ENCODE measurements around the gene GAREM1.
"Not testable (repeated sequence)": the region's sequence is repeated elsewhere in the genome, so short reads cannot be mapped to it uniquely, and the experiment has no call there.

The GAREM1 gene

DNA sequence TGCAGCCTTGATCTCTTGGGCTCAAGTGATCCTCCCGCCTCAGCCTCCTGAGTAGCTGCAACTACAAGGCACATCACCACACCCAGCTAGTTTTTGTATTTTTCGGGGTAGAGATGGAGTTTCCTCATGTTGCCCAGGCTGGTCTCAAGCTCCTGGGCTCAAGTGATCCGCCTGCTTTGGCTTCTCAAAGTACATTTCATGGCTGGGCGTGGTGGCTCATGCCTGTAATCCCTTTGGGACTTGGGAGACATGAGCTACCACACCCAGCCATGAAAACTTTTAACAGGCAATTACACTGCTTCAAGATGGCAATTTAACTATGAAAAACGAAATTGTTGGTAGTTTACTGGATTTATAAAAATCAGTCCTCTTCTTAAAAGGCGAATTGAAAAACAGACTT, 211.1 kb downstream of the GAREM1 start:
- H3K9me3 Mint-ChIP-seq = peaks cover 0 to 1% of the 10 kb centered on the region in 2 donors
- ATAC-seq (replicated peaks) = no peak
- H3K27me3 Mint-ChIP-seq = peaks cover 9 to 39% of the 10 kb centered on the region in 2 donors
- H3K27ac Mint-ChIP-seq = no peak overlapping the region
- no peak overlapping the region for H3K4me3 Mint-ChIP-seq
- H3K4me1 Mint-ChIP-seq = peaks cover 3 to 8% of the 10 kb centered on the region in 2 donors
- no peak for DNase-seq
- H3K36me3 Mint-ChIP-seq = no peaks in the 10 kb centered on the region

DNA sequence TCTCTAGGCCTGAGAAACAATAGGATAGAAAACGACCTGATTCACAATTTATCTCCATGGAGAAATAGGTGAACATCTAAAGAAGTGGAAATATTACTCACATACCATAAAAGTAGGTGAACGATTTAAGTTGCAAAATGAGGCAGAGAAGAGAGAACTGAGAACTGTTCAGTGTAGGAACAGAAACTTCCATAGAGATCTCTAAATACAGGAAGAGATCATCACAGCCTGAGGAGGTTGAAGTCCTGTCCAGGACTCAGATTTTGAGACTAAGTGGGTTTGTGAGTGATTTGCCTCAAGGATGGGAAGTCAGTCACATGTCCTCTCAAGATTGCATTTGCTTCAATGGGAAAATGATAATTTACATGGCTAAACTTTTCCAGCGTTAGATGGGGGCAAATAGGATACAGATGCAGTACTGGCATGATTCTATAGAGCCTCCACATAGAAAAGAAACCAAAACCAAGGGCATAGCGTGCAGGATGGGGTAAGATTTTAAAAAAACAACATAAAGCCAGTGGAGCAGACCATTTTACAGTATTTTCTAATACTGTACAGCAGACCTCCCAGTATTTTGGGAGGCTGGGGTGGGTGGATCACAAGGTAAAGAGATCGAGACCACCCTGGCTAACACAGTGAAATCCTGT, 212.0 kb downstream of the GAREM1 start:
- peaks cover 9 to 39% of the 10 kb centered on the region in 2 donors for H3K27me3 Mint-ChIP-seq
- ATAC-seq (replicated peaks) = peak; percentile 55 to 64
- peaks cover 0 to 1% of the 10 kb centered on the region in 2 donors for H3K9me3 Mint-ChIP-seq
- no peak overlapping the region for H3K27ac Mint-ChIP-seq
- no peak for DNase-seq
- no peaks in the 10 kb centered on the region for H3K36me3 Mint-ChIP-seq
- peaks cover 3 to 8% of the 10 kb centered on the region in 2 donors for H3K4me1 Mint-ChIP-seq
- peak overlapping the region in 1 of 2 donors; percentile 1 for H3K4me3 Mint-ChIP-seq

DNA sequence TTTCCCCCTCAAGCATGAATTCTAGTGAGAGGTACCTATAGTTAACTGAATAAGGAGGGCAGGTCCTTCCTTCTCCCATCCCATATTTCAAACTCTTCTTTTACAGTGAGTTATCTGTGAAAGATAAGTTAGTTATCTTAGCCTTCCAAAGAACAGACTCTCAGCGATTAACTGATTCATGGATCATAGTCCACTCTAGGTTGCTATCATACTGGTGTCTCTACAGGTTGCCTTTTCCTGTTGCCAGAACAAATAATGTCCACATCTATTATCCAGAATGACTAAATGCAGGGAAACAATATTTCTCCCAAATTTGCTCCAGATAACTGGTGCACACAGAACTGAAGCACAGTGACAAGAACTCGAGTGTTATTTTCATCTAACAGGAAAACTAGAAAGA, 212.5 kb downstream of the GAREM1 start:
- Mint-ChIP-seq H3K36me3 (no peaks in the 10 kb centered on the region), H3K9me3 (peaks cover 0 to 1% of the 10 kb centered on the region in 2 donors), H3K4me3 (no peak overlapping the region), H3K27ac (no peak overlapping the region), H3K4me1 (peaks cover 3 to 8% of the 10 kb centered on the region in 2 donors), H3K27me3 (peaks cover 9 to 38% of the 10 kb centered on the region in 2 donors)
- DNase-seq (no peak), ATAC-seq (replicated peaks) (no peak)

DNA sequence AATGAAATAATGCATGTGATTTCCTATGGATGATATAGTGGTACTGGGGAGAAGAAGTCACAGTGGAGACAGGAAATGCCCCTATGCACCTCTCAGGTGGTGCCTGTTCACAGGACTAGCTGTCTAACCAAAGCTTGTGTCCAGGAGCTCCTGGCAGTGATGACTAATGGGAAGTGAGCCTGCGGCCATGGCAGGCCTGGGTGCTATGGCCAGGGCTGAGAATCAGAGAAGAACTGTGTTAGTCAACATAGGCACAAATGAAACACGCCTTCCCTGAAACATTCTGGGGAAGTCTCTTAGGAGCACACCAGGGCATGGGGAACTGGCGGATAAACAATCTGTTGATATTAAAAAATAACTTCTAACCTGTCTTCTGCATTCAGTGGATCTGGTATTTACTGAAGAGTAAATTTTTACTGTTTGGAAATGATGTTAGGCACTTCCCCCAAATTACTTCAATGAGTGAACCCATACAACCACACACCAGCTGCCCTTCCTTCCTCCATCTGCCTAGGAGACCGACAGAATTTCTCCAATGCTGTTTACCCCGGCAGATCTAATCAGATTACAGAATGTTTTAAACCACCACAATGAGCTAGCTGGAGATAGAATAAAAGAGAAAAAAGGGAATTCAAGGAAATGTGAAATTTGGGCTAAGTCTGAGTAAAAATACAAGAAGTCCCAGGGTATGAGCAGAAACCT, 213.4 kb downstream of the GAREM1 start:
- peaks cover 9 to 45% of the 10 kb centered on the region in 2 donors for H3K27me3 Mint-ChIP-seq
- no peak overlapping the region for H3K27ac Mint-ChIP-seq
- peaks cover 3 to 8% of the 10 kb centered on the region in 2 donors for H3K4me1 Mint-ChIP-seq
- H3K9me3 Mint-ChIP-seq = peaks cover 0 to 1% of the 10 kb centered on the region in 2 donors
- DNase-seq = no peak
- no peak for ATAC-seq (replicated peaks)
- H3K36me3 Mint-ChIP-seq = no peaks in the 10 kb centered on the region
- H3K4me3 Mint-ChIP-seq = no peak overlapping the region

DNA sequence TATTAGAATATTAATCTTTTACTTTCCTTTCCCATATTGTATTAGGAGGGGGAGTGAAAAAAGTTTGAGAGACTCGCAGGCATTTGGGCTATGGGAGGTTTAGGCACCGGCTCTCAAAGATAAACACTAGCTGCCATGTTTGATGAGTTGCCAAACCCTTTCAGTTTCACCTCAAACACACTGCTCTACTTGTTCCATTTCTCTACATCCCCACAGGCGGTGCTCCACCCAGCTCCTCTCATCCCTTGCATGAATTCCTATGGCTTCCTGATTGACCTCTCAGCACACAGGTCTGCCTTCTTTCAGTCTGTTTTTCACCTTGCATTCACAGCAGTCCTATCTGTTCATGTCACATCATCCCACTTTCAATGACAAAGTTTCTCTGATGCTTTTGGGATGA, 215.1 kb downstream of the GAREM1 start:
- H3K9me3 Mint-ChIP-seq = peaks cover 0 to 1% of the 10 kb centered on the region in 2 donors

DNA sequence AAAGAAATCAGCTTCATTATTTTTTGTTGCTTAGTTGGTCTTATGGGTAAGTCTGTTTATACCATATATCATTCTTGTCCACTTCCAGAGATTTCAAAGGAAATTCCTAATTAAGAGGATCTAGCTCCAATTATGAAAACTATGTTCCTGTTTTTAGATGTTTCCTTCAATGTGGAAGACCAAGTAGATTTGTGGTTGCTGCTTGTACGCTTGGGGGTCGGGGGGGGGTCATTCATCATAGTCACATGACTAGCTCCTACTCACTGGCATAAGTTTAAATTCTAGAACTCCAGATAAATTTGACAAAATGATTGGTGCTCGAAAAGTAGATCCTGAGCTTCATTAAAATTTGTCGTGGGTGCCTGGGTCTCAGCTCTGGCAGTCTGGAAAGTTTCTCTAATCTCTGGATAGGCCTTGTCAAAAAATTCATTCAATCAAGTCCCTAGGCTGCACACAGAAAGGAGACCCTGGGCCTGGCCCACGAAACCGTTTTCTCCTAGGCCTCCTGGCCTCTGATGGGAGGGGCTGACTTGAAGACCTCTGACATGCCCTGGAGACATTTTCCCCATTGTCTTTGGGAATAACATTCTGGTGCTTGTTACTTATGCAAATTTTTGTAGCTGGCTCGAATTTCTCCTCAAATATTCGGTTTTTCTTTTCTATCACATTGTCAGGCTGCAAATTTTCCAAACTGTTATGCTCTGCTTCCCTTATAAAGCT, 218.4 kb downstream of the GAREM1 start:
- Mint-ChIP-seq H3K36me3 (no peaks in the 10 kb centered on the region), H3K27me3 (peaks cover 28 to 46% of the 10 kb centered on the region in 2 donors), H3K4me1 (no peaks in the 10 kb centered on the region)

More for the DNA sequence above, 215.1 kb downstream of the GAREM1 start:
- H3K4me1 Mint-ChIP-seq = peaks cover 3 to 8% of the 10 kb centered on the region in 2 donors
- DNase-seq (no peak), ATAC-seq (replicated peaks) (no peak)
- no peak overlapping the region for H3K27ac Mint-ChIP-seq
- H3K27me3 Mint-ChIP-seq = peaks cover 13 to 34% of the 10 kb centered on the region in 2 donors
- H3K4me3 Mint-ChIP-seq = no peak overlapping the region
- no peaks in the 10 kb centered on the region for H3K36me3 Mint-ChIP-seq

DNA sequence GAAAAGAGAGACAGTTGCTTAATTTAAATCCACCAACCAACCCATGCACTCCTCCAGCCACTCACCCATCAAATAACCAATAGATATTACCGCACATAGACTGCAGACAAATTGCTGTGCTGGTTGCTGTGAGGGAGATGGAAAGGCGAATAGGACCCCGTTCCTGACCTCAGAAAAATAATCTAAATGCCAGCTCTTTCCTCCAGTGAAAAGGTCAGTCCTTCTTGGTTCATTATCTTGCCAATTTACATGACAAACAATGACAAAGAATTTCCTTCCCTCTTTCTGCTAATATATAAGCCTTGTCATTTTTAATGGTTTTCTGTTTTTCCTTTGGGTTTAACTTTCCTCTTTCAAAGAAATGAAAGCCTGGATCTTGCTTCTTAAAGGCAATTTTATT, 219.2 kb downstream of the GAREM1 start:
- Mint-ChIP-seq H3K36me3 (no peaks in the 10 kb centered on the region), H3K4me3 (no peak overlapping the region), H3K27ac (no peak overlapping the region), H3K27me3 (peaks cover 27 to 38% of the 10 kb centered on the region in 2 donors), H3K4me1 (no peaks in the 10 kb centered on the region), H3K9me3 (no peaks in the 10 kb centered on the region)
- ATAC-seq (replicated peaks) (no peak), DNase-seq (no peak)

More for the DNA sequence above, 218.4 kb downstream of the GAREM1 start:
- DNase-seq (no peak), ATAC-seq (replicated peaks) (no peak)
- Mint-ChIP-seq H3K27ac (no peak overlapping the region), H3K9me3 (no peaks in the 10 kb centered on the region), H3K4me3 (no peak overlapping the region)

DNA sequence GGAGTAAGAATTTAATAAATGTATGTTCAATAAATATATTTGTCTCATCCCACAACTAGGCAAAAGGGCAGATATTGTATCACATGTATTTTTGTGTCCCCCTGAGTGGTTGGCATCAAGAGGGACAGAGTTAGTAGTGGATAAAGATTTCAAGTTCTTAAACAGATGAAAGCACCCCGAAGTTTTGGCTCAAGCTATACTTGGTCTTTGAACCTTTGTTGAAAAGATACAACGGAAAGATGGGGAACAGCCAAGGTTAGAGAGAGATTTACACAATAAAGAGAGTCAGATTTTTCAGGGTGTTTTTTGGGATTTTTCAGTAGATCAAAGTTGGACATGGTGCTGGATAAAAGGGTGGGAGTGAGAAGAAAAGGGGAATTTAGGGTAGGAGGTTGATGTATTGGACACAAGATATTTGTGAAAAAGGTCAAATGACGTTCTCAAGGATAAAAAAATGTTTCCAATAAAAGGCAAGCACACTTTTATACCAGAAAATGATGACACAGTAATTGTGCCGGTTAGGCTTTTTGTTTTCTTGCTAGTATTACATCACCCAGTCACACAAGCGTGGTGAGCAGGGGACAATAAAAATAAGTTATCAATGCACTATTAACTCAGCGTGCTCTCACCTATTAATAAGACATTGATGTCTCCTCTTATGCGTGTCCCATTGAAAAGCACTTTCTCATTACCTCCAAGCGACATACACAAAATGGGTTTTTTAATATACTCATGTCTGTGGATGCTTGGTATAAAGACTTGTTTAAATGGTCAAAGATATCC, 221.3 kb downstream of the GAREM1 start:
- no peak for ATAC-seq (replicated peaks)
- no peak overlapping the region for H3K27ac Mint-ChIP-seq
- peaks cover 19 to 28% of the 10 kb centered on the region in 2 donors for H3K27me3 Mint-ChIP-seq
- no peak for DNase-seq
- no peaks in the 10 kb centered on the region for H3K4me1 Mint-ChIP-seq
- no peaks in the 10 kb centered on the region for H3K36me3 Mint-ChIP-seq
- no peak overlapping the region for H3K4me3 Mint-ChIP-seq
- H3K9me3 Mint-ChIP-seq = no peaks in the 10 kb centered on the region

DNA sequence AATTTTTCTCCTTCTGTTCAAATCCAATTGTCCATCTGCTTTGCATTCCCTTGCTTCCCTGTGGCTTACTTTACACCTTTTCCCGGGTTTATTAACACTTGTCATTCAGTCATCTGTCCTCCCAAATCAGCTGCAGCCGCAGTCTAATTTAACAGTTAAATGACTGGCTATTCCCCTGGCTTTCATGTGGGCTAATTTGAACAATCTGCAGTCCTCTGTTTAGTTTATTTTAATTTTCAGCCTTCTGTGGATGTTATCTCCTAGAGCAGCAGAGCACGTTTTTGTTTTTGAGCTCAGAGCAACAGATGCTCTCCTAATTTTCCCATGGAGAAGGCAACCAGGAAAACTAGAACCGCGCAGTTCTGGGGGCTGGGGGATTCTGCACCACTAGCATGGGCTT, 225.8 kb downstream of the GAREM1 start:
- DNase-seq (no peak), ATAC-seq (replicated peaks) (no peak)
- Mint-ChIP-seq H3K36me3 (no peaks in the 10 kb centered on the region), H3K4me1 (no peaks in the 10 kb centered on the region), H3K27ac (no peak overlapping the region), H3K9me3 (no peaks in the 10 kb centered on the region), H3K27me3 (peaks cover 12 to 23% of the 10 kb centered on the region in 2 donors), H3K4me3 (no peak overlapping the region)

DNA sequence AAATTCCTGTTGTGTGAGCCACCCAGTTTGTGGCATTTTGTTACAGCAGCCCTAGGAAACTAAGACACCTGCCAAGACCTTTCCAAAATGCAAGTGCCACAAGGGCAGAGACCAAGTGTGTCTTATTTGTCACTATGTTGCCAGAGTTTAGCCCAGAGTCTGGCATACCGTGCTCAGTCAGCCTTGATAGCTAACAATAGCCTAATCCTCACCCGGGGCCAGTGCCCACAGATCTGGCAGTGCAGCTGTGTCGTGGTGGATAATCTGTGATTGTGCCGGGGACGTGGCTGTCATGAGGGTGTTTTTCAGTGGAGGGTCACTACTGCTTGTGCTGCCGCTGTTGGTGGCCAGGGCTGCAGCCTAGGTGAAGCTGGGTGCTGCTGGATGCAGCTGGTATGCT, 227.3 kb downstream of the GAREM1 start:
- Mint-ChIP-seq H3K27ac (no peak overlapping the region), H3K4me3 (no peak overlapping the region), H3K36me3 (no peaks in the 10 kb centered on the region), H3K4me1 (no peaks in the 10 kb centered on the region), H3K27me3 (peaks cover 5 to 21% of the 10 kb centered on the region in 2 donors), H3K9me3 (no peaks in the 10 kb centered on the region)
- DNase-seq = no peak
- ATAC-seq (replicated peaks) = no peak

DNA sequence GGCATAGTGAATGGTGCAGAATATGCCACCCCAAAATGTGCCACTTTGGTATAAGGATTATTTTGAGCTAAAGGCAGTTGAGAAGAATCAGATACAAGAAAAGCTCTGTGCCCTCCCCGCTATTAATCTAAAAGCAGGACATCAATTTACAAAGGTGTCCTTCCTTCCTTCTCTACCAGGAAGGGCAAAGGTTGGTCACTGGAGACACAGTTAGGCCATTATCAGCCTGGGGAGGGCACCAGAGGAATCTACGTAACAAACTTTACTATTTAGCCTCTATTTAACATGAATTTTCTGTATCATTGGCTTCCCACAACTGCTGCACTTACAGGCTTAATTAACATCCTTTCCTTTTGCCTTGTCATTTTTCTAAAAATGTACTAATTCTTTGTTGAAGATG, 228.3 kb downstream of the GAREM1 start:
- H3K4me3 Mint-ChIP-seq = no peak overlapping the region
- no peaks in the 10 kb centered on the region for H3K36me3 Mint-ChIP-seq
- H3K9me3 Mint-ChIP-seq = no peaks in the 10 kb centered on the region
- DNase-seq (no peak), ATAC-seq (replicated peaks) (no peak)
- no peaks in the 10 kb centered on the region for H3K4me1 Mint-ChIP-seq
- peaks cover 5 to 16% of the 10 kb centered on the region in 2 donors for H3K27me3 Mint-ChIP-seq
- H3K27ac Mint-ChIP-seq = no peak overlapping the region

DNA sequence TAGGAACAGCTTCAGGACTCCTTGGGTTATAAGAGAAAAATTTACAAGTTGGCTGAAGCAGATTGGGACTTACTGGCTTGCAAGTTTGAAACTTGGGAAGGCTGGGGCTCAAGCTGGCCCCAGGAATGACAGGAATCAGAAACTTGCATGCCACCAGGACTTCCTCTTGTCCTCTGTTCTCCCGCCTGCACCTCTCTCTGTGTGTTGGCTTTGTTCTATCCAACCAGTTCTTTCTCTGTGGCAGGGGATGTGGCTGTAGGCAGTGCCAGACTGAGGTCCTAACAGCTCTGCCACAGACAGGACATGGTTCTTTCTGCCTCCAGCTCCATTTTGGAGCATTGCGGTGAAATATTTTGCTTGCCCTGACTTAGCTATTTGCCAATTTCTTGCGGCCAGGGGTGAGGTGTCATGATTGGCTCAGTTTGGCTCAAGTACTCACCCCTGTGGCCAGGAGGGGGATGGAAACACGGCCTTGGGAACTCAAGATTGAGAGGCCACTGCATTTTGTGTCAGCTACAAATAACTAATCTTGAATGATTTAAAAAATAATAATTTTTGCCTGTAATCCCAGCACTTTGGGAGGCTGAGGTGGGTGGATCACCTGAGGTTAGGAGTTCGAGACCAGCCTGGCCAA, 231.9 kb downstream of the GAREM1 start:
- Mint-ChIP-seq H3K4me1 (no peaks in the 10 kb centered on the region), H3K27ac (no peak overlapping the region), H3K9me3 (peaks cover 1 to 3% of the 10 kb centered on the region in 2 donors), H3K27me3 (peaks cover 7 to 16% of the 10 kb centered on the region in 2 donors), H3K36me3 (no peaks in the 10 kb centered on the region), H3K4me3 (no peak overlapping the region)
- ATAC-seq (replicated peaks) (no peak), DNase-seq (no peak)

DNA sequence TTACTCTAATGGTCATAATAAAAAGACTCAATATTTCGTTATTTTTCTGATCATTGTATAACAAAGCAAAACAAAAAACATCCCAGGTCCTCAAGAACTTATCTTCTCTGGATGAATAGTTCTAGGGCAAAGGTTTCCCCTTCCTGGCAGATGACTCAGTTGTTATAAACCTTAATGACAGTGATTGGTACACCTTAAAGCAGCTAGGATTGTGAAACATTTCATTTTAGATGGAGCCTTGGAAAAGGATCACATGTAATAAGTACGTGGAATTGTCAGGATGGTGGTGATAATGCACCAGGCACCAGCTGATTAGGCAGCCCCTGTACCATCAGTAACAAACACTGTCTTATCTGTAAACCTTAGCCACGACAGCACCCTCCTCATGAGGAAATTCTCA, 233.6 kb downstream of the GAREM1 start:
- ATAC-seq (replicated peaks) (no peak), DNase-seq (no peak)
- peaks cover 1 to 5% of the 10 kb centered on the region in 2 donors for H3K9me3 Mint-ChIP-seq
- H3K27me3 Mint-ChIP-seq = peaks cover 9 to 16% of the 10 kb centered on the region in 2 donors
- no peak overlapping the region for H3K27ac Mint-ChIP-seq
- H3K4me3 Mint-ChIP-seq = no peak overlapping the region
- no peaks in the 10 kb centered on the region for H3K36me3 Mint-ChIP-seq
- no peaks in the 10 kb centered on the region for H3K4me1 Mint-ChIP-seq

DNA sequence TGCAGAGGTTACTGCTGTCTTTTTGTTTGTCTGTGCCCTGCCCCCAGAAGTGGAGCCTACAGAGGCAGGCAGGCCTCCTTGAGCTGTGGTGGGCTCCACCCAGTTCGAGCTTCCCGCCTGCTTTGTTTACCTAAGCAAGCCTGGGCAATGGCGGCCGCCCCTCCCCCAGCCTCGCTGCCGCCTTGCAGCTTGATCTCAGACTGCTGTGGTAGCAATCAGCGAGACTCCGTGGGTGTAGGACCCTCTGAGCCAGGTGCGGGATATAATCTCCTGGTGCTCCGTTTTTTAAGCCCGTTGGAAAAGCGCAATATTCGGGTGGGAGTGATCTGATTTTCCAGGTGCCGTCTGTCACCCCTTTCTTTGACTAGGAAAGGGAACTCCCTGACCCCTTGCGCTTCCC, 237.3 kb downstream of the GAREM1 start:
- H3K4me3 Mint-ChIP-seq; H3K4me1 Mint-ChIP-seq; H3K27me3 Mint-ChIP-seq; DNase-seq; ATAC-seq (replicated peaks); H3K9me3 Mint-ChIP-seq; H3K36me3 Mint-ChIP-seq; H3K27ac Mint-ChIP-seq: not testable (repeated sequence)

Data from stimulated activated naive B cell treated with anti-CD40 and anti-IgM and Interleukin-4, amounts not matched to agents 10 μg/mL and 1 μg/mL and 100 μg/mL, for 72 hours (primary cell).